Neuronal stem cell (in vitro differentiated cells): ENCODE measurements around the gene MTA1.
A peak's percentile ranks its signal among the peaks of the same experiment; 100 is the strongest.

Experiments used
- DNase-seq: peaks from one replicate; pipeline ENCODE4 v3.0.0-alpha.2; 2013; ENCODE audit warnings: low spot score
- H2AFZ ChIP-seq: one replicate; pipeline ENCODE4 v1.6.1; 2013; ENCODE audit warnings: mild to moderate bottlenecking, low read length, inconsistent platforms
- H2AK5ac ChIP-seq: 2 replicates; pipeline ENCODE4 v1.6.1; 2013; ENCODE audit warnings: low read depth, mild to moderate bottlenecking, inconsistent platforms, low read length, moderate library complexity, mixed read lengths
- H2BK120ac ChIP-seq: 2 replicates; pipeline ENCODE4 v1.6.1; 2013; ENCODE audit warnings: low read depth, mild to moderate bottlenecking, inconsistent platforms, low read length, moderate library complexity, mixed read lengths
- H2BK12ac ChIP-seq: one replicate; pipeline ENCODE4 v1.6.1; 2013; ENCODE audit warnings: low read length, inconsistent platforms
- H2BK15ac ChIP-seq: 2 replicates; pipeline ENCODE4 v1.6.1; 2013; ENCODE audit warnings: mild to moderate bottlenecking, low read length, inconsistent platforms, mixed read lengths
- H2BK5ac ChIP-seq: one replicate; pipeline ENCODE4 v1.6.1; 2013; ENCODE audit warnings: inconsistent platforms, mild to moderate bottlenecking, low read length, moderate library complexity
- H3K14ac ChIP-seq: one replicate; pipeline ENCODE4 v1.6.1; 2013; ENCODE audit warnings: low read length, inconsistent platforms
- H3K18ac ChIP-seq: 2 replicates; pipeline ENCODE4 v1.6.1; 2013; ENCODE audit warnings: low read length, inconsistent platforms
- H3K23ac ChIP-seq: 2 replicates; pipeline ENCODE4 v1.6.1; 2013; ENCODE audit warnings: low read depth, mild to moderate bottlenecking, mixed read lengths, low read length, inconsistent platforms; ENCODE audit not compliant: poor library complexity
- H3K27ac ChIP-seq: replicated peaks from 3 replicates; pipeline ENCODE4 v1.5.1; 2013; ENCODE audit warnings: low read length, inconsistent platforms
- H3K27me3 ChIP-seq, 3 experiments: 2 replicates each; pipeline ENCODE4 v1.6.1; 2013; ENCODE audit warnings: low read length in 3 of 3, mild to moderate bottlenecking in 2 of 3, inconsistent platforms in 1 of 3, low read depth in 1 of 3, mixed read lengths in 1 of 3, moderate library complexity in 1 of 3; ENCODE audit not compliant: control insufficient read depth in 3 of 3, insufficient read depth in 3 of 3
- H3K36me3 ChIP-seq, 2 donors: replicated peaks in 1 of 2; 2 replicates each; pipeline ENCODE4 v1.6.1; 2013; ENCODE audit warnings: low read length in 2 of 2; ENCODE audit not compliant: control insufficient read depth in 2 of 2, insufficient read depth in 2 of 2
- H3K4ac ChIP-seq: 2 replicates; pipeline ENCODE4 v1.6.1; 2013; ENCODE audit warnings: inconsistent platforms, mild to moderate bottlenecking, low read length, moderate library complexity
- H3K4me1 ChIP-seq, 2 donors: 1 replicate in 1 of 2; 2 replicates in 1 of 2; pipeline ENCODE4 v1.6.1; 2013; ENCODE audit warnings: low read length in 2 of 2, low read depth in 1 of 2; ENCODE audit not compliant: control insufficient read depth in 2 of 2, insufficient read depth in 1 of 2
- H3K4me2 ChIP-seq: one replicate; pipeline ENCODE4 v1.6.1; 2013; ENCODE audit warnings: mild to moderate bottlenecking, low read length, inconsistent platforms; ENCODE audit not compliant: insufficient read depth, poor library complexity, severe bottlenecking
- H3K4me3 ChIP-seq, 2 donors: 2 replicates each; pipeline ENCODE4 v1.5.1; 2013; ENCODE audit warnings: low read length in 2 of 2, mild to moderate bottlenecking in 2 of 2, inconsistent platforms in 1 of 2, moderate library complexity in 1 of 2
- H3K79me1 ChIP-seq: one replicate; pipeline ENCODE4 v1.6.1; 2013; ENCODE audit warnings: low read depth, mild to moderate bottlenecking, inconsistent platforms, low read length, moderate library complexity
- H3K9ac ChIP-seq: one replicate; pipeline ENCODE4 v1.6.1; 2013; ENCODE audit warnings: mild to moderate bottlenecking, low read depth, low read length, inconsistent platforms; ENCODE audit not compliant: poor library complexity
- H3K9me3 ChIP-seq, 2 donors: replicated peaks in 1 of 2; 2 replicates each; pipeline versions ENCODE3 to v1.6.1; 2013; ENCODE audit warnings: low read length in 2 of 2, mild to moderate bottlenecking in 2 of 2, inconsistent platforms in 1 of 2, low read depth in 1 of 2, mixed read lengths in 1 of 2, moderate library complexity in 1 of 2; ENCODE audit not compliant: control insufficient read depth in 2 of 2, insufficient read depth in 1 of 2
- H4K8ac ChIP-seq: one replicate; pipeline ENCODE4 v1.6.1; 2013; ENCODE audit warnings: low read depth, mild to moderate bottlenecking, inconsistent platforms, low read length, moderate library complexity
- H4K91ac ChIP-seq: one replicate; pipeline ENCODE4 v1.6.1; 2013; ENCODE audit warnings: low read length, low read depth, mild to moderate bottlenecking, inconsistent platforms; ENCODE audit not compliant: poor library complexity
- WGBS, 2 donors: extraction: QIAGEN DNeasy Blood & Tissue Kit; methylation state at CpG; one replicate each; pipeline ENCODE4 v1.1.7; 2013; ENCODE audit warnings: missing lambda C conversion rate in 2 of 2, mixed read lengths in 1 of 2; ENCODE audit not compliant: insufficient read length in 2 of 2, insufficient replicate concordance in 1 of 2; ENCODE audit errors: extremely low coverage in 2 of 2; 5-methylcytosine and 5-hydroxymethylcytosine counted together

The MTA1 gene

DNA sequence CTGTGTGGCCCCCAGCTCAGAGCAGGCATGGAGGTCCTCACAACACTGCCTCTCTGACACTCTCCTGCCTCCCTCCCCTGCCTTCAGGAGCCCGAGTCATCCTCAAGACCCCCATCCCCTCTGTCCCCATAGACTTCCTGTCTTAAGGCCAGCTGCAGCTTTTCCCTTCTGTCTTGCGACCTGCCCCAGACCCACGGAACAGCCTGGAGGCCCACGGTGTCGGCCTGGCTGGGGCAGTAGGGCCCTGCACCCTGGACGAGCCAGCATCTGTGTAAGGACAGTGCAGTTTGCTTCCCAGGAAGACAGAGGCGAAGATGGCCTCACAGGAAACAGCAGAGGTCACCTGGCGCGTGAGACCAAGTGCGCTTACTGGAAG lies 81.1 kb downstream of the MTA1 start:
- Histone ChIP-seq H3K4me1 (peaks cover 5 to 12% of the 10 kb centered on the region in 2 donors), H2BK15ac (no peak overlapping the region), H3K4ac (no peak overlapping the region), H4K8ac (no peak overlapping the region), H3K14ac (no peak overlapping the region), H3K79me1 (peaks cover 3% of the 10 kb centered on the region), H3K4me2 (no peak overlapping the region), H3K9me3 (peaks cover 0 to 4% of the 10 kb centered on the region in 2 donors), H2AK5ac (peak overlapping the region; percentile 6), H3K23ac (no peak overlapping the region), H3K36me3 (peaks cover 0 to 3% of the 10 kb centered on the region in 2 donors), H3K4me3 (no peak overlapping the region), H3K27me3 (peaks cover 0 to 6% (median 0%) of the 10 kb centered on the region in 3 experiments), H3K9ac (peak overlapping the region; percentile 50), H2BK5ac (no peak overlapping the region), H2AFZ (no peak overlapping the region), H2BK12ac (no peak overlapping the region), H4K91ac (no peak overlapping the region), H3K27ac (peak overlapping the region; percentile 8), H3K18ac (no peak overlapping the region), H2BK120ac (no peak overlapping the region)
- whole genome bisulfite sequencing, 2 donors, result no CpG with 5 or more reads among the region's 10 CpGs
- no peak for DNase-seq

GRCh38 chr14:105501504-105502291 lies 82.1 kb downstream of the MTA1 start:
- H3K14ac ChIP-seq, result no peak overlapping the region
- H3K23ac ChIP-seq, result no peak overlapping the region
- no peak overlapping the region for H2BK120ac ChIP-seq
- no peak overlapping the region for H3K4me2 ChIP-seq
- peaks cover 5 to 12% of the 10 kb centered on the region in 2 donors for H3K4me1 ChIP-seq
- no peak overlapping the region for H4K91ac ChIP-seq
- no peak overlapping the region for H2BK5ac ChIP-seq
- peaks cover 3% of the 10 kb centered on the region for H3K79me1 ChIP-seq
- H2AK5ac ChIP-seq, result no peak overlapping the region
- no peak overlapping the region for H2BK12ac ChIP-seq
- H3K9ac ChIP-seq, result no peak overlapping the region
- no peak overlapping the region for H2AFZ ChIP-seq
- H3K27me3 ChIP-seq, result peaks cover 0 to 6% (median 0%) of the 10 kb centered on the region in 3 experiments
- peaks cover 0 to 4% of the 10 kb centered on the region in 2 donors for H3K9me3 ChIP-seq
- no peak overlapping the region for H3K27ac ChIP-seq
- H3K36me3 ChIP-seq, result peaks cover 0 to 3% of the 10 kb centered on the region in 2 donors
- H4K8ac ChIP-seq, result no peak overlapping the region
- no peak overlapping the region for H3K18ac ChIP-seq
- DNase-seq, result no peak
- no peak overlapping the region for H3K4me3 ChIP-seq
- no CpG with 5 or more reads among the region's 13 CpGs for WGBS, 2 donors
- H3K4ac ChIP-seq, result no peak overlapping the region
- no peak overlapping the region for H2BK15ac ChIP-seq

- Histone ChIP-seq H3K4me2 (no peak overlapping the region), H3K27ac (no peak overlapping the region), H3K14ac (peak overlapping the region; percentile 82), H3K4me1 (peaks cover 5 to 12% of the 10 kb centered on the region in 2 donors), H3K9me3 (peaks cover 0 to 4% of the 10 kb centered on the region in 2 donors), H2BK15ac (no peak overlapping the region), H3K23ac (peak overlapping the region; percentile 73), H3K4ac (no peak overlapping the region), H3K4me3 (no peak overlapping the region), H2BK120ac (no peak overlapping the region), H3K36me3 (peaks cover 0 to 3% of the 10 kb centered on the region in 2 donors), H2AFZ (no peak overlapping the region), H2BK5ac (no peak overlapping the region), H3K27me3 (peaks cover 0 to 11% (median 0%) of the 10 kb centered on the region in 3 experiments), H2BK12ac (peak overlapping the region; percentile 16), H3K79me1 (peaks cover 3% of the 10 kb centered on the region), H3K18ac (peak overlapping the region; percentile 85), H3K9ac (peak overlapping the region; percentile 34), H4K8ac (no peak overlapping the region), H2AK5ac (peak overlapping the region; percentile 61), H4K91ac (peak overlapping the region; percentile 53)
- no peak for DNase-seq
- no CpG with 5 or more reads among the region's 18 CpGs for WGBS, 2 donors
These were observed 83.0 kb downstream of the MTA1 start for GRCh38 chr14:105502446-105503295.

GRCh38 chr14:105503296-105503640 lies 83.6 kb downstream of the MTA1 start:
- no peak overlapping the region for H2BK15ac ChIP-seq
- no peak overlapping the region for H3K27ac ChIP-seq
- H2BK12ac ChIP-seq, result no peak overlapping the region
- no peak overlapping the region for H3K23ac ChIP-seq
- peaks cover 0 to 6% of the 10 kb centered on the region in 2 donors for H3K9me3 ChIP-seq
- peaks cover 3% of the 10 kb centered on the region for H3K79me1 ChIP-seq
- no peak overlapping the region for H3K4me3 ChIP-seq
- no CpG with 5 or more reads among the region's 7 CpGs for WGBS, 2 donors
- H4K8ac ChIP-seq, result no peak overlapping the region
- peak overlapping the region; percentile 17 for H3K14ac ChIP-seq
- H3K4me1 ChIP-seq, result peaks cover 5 to 12% of the 10 kb centered on the region in 2 donors
- H3K9ac ChIP-seq, result peak overlapping the region; percentile 44
- no peak overlapping the region for H2AFZ ChIP-seq
- no peak overlapping the region for H2BK120ac ChIP-seq
- peaks cover 0 to 15% (median 0%) of the 10 kb centered on the region in 3 experiments for H3K27me3 ChIP-seq
- H3K4ac ChIP-seq, result no peak overlapping the region
- no peak overlapping the region for H2BK5ac ChIP-seq
- H3K4me2 ChIP-seq, result no peak overlapping the region
- peak overlapping the region; percentile 53 for H4K91ac ChIP-seq
- peak overlapping the region; percentile 85 for H3K18ac ChIP-seq
- H3K36me3 ChIP-seq, result peaks cover 0 to 3% of the 10 kb centered on the region in 2 donors
- peak overlapping the region; percentile 61 for H2AK5ac ChIP-seq
- DNase-seq, result no peak
